Mesothelial cell of epicardium (in vitro differentiated cells): Measurements from ENCODE around the gene TTLL4. TPM values are rescaled to one million over a fixed set of nuclear protein-coding genes. Genes with fewer than 3 reads are reported as not detected.

Source experiments
- DNase-seq, 2 experiments: peaks; one replicate each; pipeline ENCODE4 v3.0.0; 2021; ENCODE audit warnings: low spot score in 2 of 2; ENCODE audit not compliant: unreplicated experiment in 2 of 2
- H3K27ac Mint-ChIP-seq: 2 replicates; pipeline ENCODE4 v1.8.0; 2021; ENCODE audit warnings: mixed read lengths
- H3K27me3 Mint-ChIP-seq: 2 replicates; pipeline ENCODE4 v1.8.0; 2021; ENCODE audit warnings: low read depth, mixed read lengths
- H3K36me3 Mint-ChIP-seq: 2 replicates; pipeline ENCODE4 v1.8.0; 2021; ENCODE audit warnings: mixed read lengths
- H3K4me1 Mint-ChIP-seq: 2 replicates; pipeline ENCODE4 v1.8.0; 2021; ENCODE audit warnings: mixed read lengths
- H3K4me3 Mint-ChIP-seq: 2 replicates; pipeline ENCODE4 v1.8.0; 2021; ENCODE audit warnings: mild to moderate bottlenecking, moderate library complexity, mixed read lengths
- H3K9me3 Mint-ChIP-seq: 2 replicates; pipeline ENCODE4 v1.8.0; 2021; ENCODE audit warnings: mixed read lengths
- total RNA-seq: library from RNA; stranded (reverse); gene quantifications from 3 replicates; pipeline ENCODE4 v1.2.1, GENCODE V29; 2021
- TF ChIP-seq, protein P1 (sequence below): fragments of 200-600 bp; sonication (generic); IDR thresholded peaks from one replicate; pipeline ENCODE4 v1.5.0; 2021; ENCODE audit warnings: antibody characterized with exemption; ENCODE audit not compliant: unreplicated experiment

Gene TTLL4
- total RNA-seq, 1 donor from 2014 or later = 61.8 TPM

DNA sequence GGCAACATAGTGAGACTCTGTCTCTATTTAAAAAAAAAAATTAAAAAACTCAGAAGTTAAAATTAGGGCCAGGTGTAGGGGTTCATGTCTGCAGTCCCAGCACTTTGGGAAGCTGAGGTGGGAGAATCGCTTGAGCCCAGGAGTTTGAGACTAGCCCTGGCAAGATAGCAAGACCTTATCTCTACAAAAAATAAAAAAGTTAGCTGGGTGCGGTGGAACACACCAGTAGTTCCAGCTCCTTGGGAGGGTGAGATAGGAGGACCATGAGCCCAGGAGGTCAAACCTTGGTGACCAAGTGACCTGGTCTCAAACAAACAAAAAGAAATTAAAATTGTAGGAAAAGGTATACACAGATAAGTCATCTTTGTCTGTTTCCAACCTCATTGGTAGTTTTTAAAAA is 11.3 kb downstream of the TTLL4 start:
- Mint-ChIP-seq H3K27me3 (no peaks in the 10 kb centered on the region), H3K36me3 (peaks cover 22% of the 10 kb centered on the region)

DNA sequence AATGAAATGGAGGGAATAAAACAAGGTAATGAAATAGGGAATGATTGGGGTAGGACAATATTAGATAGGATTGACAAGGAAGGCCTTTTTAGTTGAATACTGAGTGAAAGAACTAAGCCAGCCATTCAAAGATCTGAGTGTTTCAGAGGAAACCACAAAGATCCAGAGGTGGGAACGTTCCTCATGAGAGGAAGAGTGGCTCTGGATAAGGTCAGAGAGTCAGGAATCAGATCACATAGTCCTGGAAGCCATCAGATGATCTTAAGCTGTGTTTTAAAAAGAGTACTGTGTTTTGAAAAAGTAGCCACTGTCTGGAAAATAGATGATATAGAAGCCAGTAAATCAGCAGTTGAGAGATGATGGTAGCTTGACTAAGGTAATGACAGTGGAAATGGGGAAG is 11.8 kb downstream of the TTLL4 start:
- peaks cover 11% of the 10 kb centered on the region for H3K9me3 Mint-ChIP-seq
- H3K4me1 Mint-ChIP-seq = peaks cover 17% of the 10 kb centered on the region
- TF ChIP-seq, protein P1, sequence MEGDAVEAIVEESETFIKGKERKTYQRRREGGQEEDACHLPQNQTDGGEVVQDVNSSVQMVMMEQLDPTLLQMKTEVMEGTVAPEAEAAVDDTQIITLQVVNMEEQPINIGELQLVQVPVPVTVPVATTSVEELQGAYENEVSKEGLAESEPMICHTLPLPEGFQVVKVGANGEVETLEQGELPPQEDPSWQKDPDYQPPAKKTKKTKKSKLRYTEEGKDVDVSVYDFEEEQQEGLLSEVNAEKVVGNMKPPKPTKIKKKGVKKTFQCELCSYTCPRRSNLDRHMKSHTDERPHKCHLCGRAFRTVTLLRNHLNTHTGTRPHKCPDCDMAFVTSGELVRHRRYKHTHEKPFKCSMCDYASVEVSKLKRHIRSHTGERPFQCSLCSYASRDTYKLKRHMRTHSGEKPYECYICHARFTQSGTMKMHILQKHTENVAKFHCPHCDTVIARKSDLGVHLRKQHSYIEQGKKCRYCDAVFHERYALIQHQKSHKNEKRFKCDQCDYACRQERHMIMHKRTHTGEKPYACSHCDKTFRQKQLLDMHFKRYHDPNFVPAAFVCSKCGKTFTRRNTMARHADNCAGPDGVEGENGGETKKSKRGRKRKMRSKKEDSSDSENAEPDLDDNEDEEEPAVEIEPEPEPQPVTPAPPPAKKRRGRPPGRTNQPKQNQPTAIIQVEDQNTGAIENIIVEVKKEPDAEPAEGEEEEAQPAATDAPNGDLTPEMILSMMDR = no peak
- H3K27ac Mint-ChIP-seq = peak overlapping the region; percentile 62
- H3K36me3 Mint-ChIP-seq = peaks cover 25% of the 10 kb centered on the region
- no peaks in the 10 kb centered on the region for H3K27me3 Mint-ChIP-seq
- H3K4me3 Mint-ChIP-seq = no peak overlapping the region
- DNase-seq = no peak

More for the DNA sequence above, 11.3 kb downstream of the TTLL4 start:
- DNase-seq = no peak
- Mint-ChIP-seq H3K4me1 (peaks cover 19% of the 10 kb centered on the region), H3K27ac (no peak overlapping the region), H3K9me3 (peaks cover 8% of the 10 kb centered on the region), H3K4me3 (no peak overlapping the region)
- TF ChIP-seq, protein P1 = no peak

DNA sequence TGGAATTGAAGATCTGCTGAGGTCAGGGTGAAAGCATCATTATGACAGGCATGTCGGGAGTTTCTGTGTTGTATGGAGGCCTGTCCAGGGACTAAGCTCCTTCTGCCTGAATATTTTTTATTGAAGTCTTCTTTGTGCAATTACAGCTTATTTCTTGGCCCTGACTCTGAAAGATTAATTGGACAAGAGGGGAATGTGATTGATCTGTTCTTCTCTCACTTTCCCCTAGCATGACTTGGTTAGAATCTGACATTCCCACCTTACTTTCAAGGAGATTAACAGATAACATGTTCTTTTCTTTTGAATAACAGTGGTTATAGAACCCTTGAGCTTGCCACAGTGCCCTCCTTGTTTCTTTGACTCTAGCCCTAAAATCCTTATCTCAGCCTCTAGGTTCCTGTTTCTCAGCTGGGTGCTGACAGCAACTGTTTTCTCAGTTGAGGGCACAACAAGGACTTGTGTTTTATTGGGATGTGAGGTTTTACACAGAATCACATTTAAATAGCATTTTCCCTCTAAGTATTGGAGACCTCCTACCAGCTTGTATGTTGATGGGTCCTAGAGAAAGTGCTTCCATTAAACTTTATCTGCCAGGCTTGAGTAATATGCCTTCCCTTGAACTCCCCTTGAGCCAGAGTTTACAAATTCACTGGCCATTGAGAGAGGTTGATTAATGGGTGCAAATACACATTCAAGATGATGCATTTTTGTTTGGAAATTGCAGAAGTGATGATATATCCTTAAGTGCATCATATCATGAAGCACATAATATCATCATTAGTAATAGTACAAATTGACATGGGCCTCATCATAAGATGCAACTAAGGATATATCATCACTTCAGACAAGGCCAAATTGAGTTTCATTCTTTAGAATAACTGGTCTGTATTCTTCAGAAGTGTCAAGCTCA is 12.5 kb downstream of the TTLL4 start:
- Mint-ChIP-seq H3K36me3 (peaks cover 27% of the 10 kb centered on the region), H3K27ac (peak overlapping the region; percentile 62), H3K9me3 (peaks cover 16% of the 10 kb centered on the region), H3K4me3 (no peak overlapping the region), H3K27me3 (no peaks in the 10 kb centered on the region), H3K4me1 (peaks cover 16% of the 10 kb centered on the region)
- TF ChIP-seq, protein P1 = no peak
- no peak for DNase-seq

DNA sequence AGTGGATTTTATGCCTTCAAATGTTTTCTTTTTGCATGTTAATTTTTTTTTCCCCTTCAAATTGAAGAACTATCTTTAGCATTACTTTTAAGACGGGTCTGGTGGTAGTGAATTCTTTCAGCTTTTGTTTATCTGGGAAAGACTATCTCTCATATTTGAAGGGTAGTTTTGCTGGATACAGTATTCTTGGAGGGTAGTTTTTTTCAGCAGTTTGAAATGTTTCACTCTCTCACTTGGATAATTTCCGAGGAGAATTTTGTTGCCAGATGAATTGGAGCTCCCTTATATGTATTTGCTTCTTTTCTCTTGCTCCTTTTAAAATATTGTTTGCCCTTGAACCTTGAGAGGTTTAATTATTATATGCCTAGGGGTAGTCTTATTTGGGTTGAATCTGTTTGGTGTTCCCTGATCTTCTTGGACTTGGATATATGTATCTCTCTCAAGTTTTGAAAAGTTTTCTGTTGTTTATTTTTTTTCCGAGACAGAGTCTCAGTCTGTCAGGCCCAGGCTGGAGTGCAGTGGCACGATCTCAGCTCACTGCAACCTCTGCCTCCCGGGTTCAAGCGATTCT is 15.5 kb downstream of the TTLL4 start:
- H3K9me3 Mint-ChIP-seq = peaks cover 16% of the 10 kb centered on the region
- H3K27me3 Mint-ChIP-seq = no peaks in the 10 kb centered on the region
- no peak overlapping the region for H3K4me3 Mint-ChIP-seq
- peaks cover 7% of the 10 kb centered on the region for H3K4me1 Mint-ChIP-seq
- TF ChIP-seq, protein P1 = no peak
- no peak for DNase-seq
- H3K27ac Mint-ChIP-seq = no peak overlapping the region
- peaks cover 27% of the 10 kb centered on the region for H3K36me3 Mint-ChIP-seq

DNA sequence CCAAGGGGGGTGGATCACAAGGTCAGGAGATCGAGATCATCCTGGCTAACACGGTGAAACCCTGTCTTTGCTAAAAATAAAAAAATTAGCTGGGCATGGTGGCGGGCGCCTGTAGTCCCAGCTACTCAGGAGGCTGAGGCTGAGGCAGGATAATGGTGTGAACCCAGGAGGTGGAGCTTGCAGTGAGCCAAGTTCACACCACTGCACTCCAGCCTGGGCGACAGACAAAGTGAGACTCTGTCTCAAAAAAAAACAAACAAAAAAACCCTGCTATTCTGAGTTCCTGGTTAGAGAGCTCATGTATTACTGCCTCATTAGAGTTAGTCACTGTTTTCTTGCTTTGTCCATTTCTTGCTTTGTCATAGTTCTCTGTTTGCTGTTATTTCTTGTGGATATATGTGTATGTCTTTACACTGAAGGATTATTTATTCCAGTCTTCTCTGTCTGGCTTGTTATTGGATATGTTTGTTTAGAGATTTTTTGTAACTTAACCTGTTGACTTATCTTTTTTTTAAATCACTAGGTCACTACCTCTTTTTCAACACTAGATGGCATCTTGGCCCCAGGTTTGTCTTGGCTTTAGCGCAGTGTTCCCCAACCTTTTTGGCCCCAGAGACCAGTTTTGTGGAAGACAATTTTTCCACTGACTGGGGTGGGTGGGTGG is 17.0 kb downstream of the TTLL4 start:
- Mint-ChIP-seq H3K4me3 (no peak overlapping the region), H3K27me3 (no peaks in the 10 kb centered on the region), H3K36me3 (peaks cover 27% of the 10 kb centered on the region), H3K27ac (no peak overlapping the region), H3K4me1 (peaks cover 14% of the 10 kb centered on the region), H3K9me3 (peaks cover 16% of the 10 kb centered on the region)
- no peak for DNase-seq
- TF ChIP-seq, protein P1 = no peak
